HG03457 (cell line): ENCODE data around the gene USP22.
"Not testable (repeated sequence)": the region's sequence is repeated elsewhere in the genome, so short reads cannot be mapped to it uniquely, and the experiment has no call there.

ENCODE experiments used
- ATAC-seq: cut with Tn5 transposase; IDR thresholded peaks from one replicate; pipeline ENCODE4 v1.9.1; 2021; ENCODE audit warnings: moderate number of reproducible peaks; ENCODE audit not compliant: unreplicated experiment

The USP22 gene

GRCh38 chr17:20989991-20990855, 52.6 kb downstream of the USP22 start:
- no peak for ATAC-seq

GRCh38 chr17:20989481-20989880, 53.3 kb downstream of the USP22 start:
- ATAC-seq: no peak

- ATAC-seq: no peak
Observed at GRCh38 chr17:20988896-20989295, 53.9 kb downstream of the USP22 start.

- ATAC-seq: no peak
Observed at GRCh38 chr17:20988001-20988636, 54.7 kb downstream of the USP22 start.

DNA sequence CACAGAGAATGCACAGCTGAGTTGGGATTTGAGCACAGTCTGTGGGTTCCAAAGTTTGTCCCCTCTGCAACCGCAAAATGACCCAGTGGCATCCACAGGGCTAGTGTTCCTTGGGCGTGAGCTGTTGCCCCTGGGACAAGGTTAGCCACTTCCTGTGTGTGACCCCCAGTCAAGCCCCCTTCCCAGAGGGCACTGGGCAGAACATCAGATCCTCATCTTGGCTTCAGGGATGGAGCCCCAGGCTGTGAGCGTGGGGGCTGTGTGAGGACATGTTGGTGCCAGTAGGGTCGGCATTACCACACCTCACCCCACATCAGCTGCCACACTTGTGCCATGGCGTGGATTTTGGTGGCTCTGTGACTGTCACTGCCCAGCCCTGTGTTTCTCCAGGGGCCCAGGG, 55.3 kb downstream of the USP22 start:
- no peak for ATAC-seq

- no peak for ATAC-seq
Observed at GRCh38 chr17:20986767-20987510, 55.9 kb downstream of the USP22 start.

DNA sequence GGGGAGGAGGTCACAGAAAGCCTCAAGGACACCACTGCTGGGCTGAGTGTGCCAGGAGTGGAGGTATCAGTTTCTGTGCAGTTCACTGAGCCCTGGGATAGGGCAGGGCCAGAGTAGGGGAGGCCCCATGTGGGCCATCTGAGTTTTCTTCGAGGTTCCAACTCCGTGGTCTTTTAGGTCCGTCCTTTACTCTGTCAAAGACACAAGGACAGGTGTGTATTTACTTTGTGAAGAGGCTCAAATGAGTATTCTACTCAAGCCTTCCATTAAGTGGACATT, 59.5 kb downstream of the USP22 start:
- no peak for ATAC-seq

- no peak for ATAC-seq
Observed at GRCh38 chr17:20982589-20983358, 60.0 kb downstream of the USP22 start.

DNA sequence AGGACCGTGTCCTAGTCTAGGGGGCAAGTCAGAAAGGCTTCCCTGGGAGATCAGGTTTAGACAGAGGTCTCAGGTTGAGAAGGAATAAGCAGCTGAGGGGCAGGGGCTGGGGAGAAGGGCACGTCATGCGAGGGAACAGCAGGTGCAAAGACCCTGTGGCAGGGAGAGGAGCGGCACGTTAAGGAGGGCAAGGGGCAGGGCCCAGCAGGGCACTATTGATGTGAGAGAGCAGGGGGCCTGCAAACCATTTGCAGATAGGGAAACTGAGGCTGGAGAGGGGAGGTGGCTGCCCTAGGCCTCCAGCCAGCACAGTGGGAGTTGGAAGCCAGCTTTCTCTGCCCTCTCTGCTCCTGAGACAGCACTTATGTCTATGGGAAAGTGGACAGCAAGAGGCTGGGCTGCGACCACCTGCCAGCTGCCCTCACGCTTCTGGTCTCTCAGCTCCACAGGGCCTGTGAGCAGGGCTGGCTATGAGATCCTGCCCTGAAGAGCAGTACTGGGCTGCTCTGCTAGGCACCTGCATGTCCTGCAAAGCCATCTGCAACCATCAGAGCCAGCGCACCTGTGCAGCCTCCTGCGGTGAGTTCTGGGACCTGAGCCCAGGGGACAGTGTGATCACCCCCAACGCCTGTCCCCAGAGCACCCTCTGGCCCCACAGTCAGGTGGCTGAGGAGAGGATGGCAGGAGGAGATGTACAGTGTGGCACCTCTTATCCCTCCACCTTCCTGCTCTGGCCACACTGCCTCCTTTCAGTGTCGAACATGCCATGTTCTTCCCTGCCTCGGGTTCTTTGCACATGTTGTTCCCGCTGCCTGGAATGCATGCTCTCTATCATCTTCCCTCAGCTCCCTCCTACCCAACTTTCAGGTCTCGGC, 61.5 kb downstream of the USP22 start:
- ATAC-seq: no peak

DNA sequence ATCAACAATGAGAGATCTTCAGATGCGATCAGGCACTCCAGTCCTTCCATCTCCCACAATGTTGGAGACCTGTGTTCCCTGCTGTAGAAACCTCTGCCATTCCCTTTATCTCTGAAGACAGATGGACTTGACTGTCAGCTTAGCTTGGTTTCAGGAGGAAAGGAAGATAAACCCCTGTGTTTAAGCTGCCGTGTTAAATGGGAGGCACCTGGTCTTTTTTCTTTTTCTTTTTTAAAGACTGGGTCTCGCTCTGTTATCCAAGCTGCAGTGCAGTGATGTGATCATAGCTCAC, 63.1 kb downstream of the USP22 start:
- no peak for ATAC-seq

GRCh38 chr17:20979007-20979791, 63.6 kb downstream of the USP22 start:
- not testable (repeated sequence) for ATAC-seq

DNA sequence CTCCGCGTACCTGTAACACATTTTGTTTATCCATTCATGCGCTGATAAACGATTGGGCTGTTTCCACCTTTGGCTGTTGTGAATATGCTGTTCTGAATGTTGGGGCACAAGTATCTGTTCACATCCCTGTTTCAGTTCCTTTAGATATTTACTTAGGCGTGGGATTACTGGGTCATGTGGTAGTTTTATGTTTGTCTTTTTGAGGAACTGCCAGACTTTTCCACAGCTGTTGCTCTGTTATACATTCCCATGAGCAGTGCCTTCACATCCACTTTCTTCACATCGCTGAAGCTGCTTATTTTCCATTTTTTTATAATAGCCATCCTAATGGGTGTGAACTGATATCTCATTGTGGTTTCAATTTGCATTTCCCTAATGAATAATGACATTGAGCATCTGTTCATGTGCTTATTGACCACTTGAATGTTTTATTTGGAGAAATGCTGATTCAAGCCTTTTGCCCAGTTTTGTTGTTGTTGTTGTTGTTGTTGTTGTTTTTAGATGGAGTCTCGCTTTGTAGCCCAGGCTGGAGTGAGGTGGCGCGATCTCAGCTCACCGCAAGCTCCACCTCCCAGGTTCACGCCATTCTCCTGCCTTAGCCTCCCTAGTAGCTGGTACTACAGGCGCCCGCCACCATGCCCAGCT, 65.1 kb downstream of the USP22 start:
- ATAC-seq: not testable (repeated sequence)

GRCh38 chr17:20975566-20975965, 67.2 kb downstream of the USP22 start:
- no peak for ATAC-seq

DNA sequence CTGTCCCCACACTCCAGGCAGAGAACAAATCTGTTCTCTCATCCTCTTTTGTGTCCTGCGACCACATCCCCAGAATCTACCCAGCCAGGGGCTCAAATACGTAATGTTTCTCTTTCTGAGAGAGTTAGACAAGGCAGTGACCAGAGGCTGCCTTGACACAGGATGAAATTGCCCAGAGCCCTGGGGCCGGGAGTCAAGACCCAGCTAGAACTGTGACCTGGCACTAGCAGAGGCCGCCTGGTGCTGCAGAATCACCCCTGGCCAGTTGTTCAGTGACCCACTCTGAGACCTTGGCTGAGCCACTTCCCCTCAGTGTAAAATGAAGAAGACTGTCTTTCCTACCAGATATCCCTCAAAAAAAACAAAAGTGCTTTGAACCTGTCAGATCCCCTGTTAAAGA, 72.5 kb downstream of the USP22 start:
- ATAC-seq: no peak

GRCh38 chr17:20968913-20969616, 73.7 kb downstream of the USP22 start:
- ATAC-seq: no peak

DNA sequence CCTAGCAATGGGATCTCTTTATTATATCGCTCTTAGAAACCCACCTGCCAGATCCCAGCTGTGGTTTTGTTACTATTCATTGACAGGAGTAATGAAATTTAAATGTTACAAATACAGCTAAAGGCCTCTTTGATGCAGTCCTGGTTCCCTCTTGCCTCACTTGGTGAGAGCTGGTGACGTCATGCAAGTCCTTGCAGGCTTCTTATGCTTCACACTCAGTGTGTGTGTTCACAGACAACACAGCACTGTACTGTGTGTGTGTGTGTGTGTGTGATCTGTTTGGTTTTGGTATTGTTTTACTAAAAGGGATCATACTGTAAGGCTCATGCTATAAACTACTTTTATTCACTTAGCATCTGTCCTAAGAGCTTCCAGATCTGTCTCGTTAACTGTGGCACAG, 75.0 kb downstream of the USP22 start:
- no peak for ATAC-seq

DNA sequence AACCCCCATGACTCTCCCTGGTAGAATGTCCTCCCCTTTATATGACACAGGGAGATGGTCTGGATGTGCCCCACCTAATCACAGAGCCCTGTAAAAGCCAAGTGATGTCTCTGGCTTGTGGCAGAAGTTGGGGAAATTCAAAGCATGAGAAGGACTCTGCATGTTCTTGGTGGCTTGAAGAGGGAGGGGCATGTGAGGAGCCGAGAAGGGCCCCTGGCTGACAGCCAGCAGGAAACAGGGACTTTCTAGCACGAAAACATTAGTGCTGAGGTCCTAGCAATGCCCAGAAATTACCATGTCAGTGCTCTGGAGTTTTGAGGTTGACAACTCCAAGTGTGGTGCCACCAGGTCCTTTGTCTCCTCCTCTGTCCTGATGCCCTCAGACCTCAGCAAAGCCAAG, 75.9 kb downstream of the USP22 start:
- no peak for ATAC-seq

GRCh38 chr17:20965492-20965891, 77.3 kb downstream of the USP22 start:
- no peak for ATAC-seq

DNA sequence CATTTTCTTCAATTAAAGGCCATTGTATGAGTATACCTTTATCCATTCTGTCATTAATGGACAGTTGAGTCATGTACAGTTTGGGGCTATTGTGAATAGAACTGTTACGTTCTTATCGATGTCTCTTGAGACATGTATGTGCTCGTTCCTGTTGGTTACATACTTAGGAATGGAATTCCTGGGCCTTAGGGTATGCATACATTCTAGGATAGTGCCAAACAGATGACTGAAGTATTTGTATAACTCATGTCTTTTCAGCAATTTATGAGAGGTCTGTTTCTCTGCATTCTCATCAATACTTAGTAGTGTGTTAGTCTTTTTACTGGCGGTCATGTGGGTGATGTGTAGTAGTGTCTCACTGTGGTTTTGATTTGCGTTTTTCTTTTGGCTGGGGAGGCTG, 81.2 kb downstream of the USP22 start:
- ATAC-seq: no peak
